ENCODE measurements around the gene CDC42EP3. TPM values are rescaled to one million over a fixed set of nuclear protein-coding genes. Genes with fewer than 3 reads are reported as not detected.

The CDC42EP3 gene
- total RNA-seq, 4 donors from 2014 or later = 9.0 to 38.0 (median 23.5) TPM

DNA sequence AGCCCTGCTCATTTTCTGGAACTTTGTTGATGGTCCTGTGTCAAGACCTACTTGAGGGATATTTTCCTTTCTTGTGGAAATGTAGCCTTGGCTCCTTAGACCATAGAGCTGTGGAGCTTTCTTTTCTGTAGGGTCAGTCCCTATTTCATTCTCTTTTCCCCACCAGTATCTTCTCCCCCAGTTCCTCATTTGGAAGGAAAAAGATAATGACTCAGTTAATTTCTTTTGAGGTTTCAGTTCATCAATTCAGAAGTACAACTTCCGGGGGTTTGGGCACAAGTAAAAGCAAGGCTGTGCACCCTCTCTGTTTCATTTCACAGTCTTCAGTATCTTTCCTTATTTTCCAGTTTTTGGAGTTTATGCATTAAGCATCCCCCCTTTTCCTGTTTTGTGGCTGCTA, 70.7 kb downstream of the CDC42EP3 start:
- Histone ChIP-seq H3K9me3 (no peaks in the 10 kb centered on the region), H3K27me3 (no peaks in the 10 kb centered on the region), H3K36me3 (no peaks in the 10 kb centered on the region), H3K4me1 (no peaks in the 10 kb centered on the region), H3K27ac (no peak overlapping the region), H3K4me3 (no peak overlapping the region)
- no peak for TF ChIP-seq POLR2AphosphoS5 (IDR thresholded peaks at IDR 0.05)
- no peak for TF ChIP-seq EP300 (IDR thresholded peaks at IDR 0.05)
- no peak for TF ChIP-seq CTCF (IDR thresholded peaks at IDR 0.05)
- TF ChIP-seq POLR2A (IDR thresholded peaks at IDR 0.05) = no peak
- DNase-seq (ENCODE audit: low spot score in 2 of 2) = no peak
- 79% methylated on average over 1 of the region's 1 CpG for WGBS

DNA sequence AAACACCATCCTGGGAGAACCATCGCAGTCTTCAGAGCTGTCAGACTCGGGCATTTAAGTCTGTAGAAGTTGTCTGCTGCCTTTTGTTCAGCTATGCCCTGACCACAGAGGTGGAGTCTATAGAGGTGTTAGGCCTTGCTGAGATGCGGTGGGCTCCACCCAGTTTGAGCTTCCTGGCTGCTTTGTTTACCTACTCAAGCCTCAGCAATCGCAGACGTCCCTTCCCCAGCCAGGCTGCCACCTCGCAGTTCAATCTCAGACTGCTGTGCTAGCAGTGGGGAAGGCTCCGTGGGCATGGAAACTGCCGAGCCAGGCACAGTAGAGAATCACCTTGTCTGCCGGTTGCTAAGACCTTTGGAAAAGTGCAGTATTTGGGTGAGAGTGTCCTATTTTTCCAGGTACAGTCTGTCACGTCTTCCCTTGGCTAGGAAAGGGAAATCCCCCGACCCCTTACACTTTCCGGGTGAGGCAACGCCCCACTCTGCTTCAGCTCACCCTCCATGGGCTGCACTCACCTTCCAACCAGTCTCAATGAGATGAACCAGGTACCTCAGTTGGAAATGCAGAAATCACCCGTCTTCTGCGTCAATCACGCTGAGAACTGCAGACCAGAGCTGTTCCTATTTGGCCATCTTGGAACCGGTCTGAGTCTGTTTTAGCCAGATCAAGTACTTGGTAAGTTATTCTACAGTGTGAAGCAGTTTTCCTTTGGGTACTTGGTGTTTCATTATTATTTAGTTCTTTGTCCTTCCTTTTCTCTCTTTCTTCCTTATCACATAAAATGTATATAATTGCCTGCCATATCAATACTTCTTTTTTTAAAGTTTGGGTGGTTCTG, 71.5 kb downstream of the CDC42EP3 start:
- H3K27ac ChIP-seq = no peak overlapping the region

GRCh38 chr2:37593694-37594093, 77.7 kb downstream of the CDC42EP3 start:
- Histone ChIP-seq H3K27me3 (no peaks in the 10 kb centered on the region), H3K4me3 (no peak overlapping the region), H3K36me3 (no peaks in the 10 kb centered on the region), H3K27ac (no peak overlapping the region), H3K4me1 (peaks cover 15% of the 10 kb centered on the region), H3K9me3 (no peaks in the 10 kb centered on the region)
- 59% methylated on average over 3 of the region's 3 CpGs for WGBS
- DNase-seq (ENCODE audit: low spot score in 2 of 2) = no peak
- TF ChIP-seq EP300 (IDR thresholded peaks at IDR 0.05) = no peak
- TF ChIP-seq CTCF (IDR thresholded peaks at IDR 0.05) = no peak
- no peak for TF ChIP-seq POLR2AphosphoS5 (IDR thresholded peaks at IDR 0.05)
- TF ChIP-seq POLR2A (IDR thresholded peaks at IDR 0.05) = no peak

More for the DNA sequence above, 71.5 kb downstream of the CDC42EP3 start:
- no peak for TF ChIP-seq POLR2AphosphoS5 (IDR thresholded peaks at IDR 0.05)
- no peak for TF ChIP-seq CTCF (IDR thresholded peaks at IDR 0.05)
- TF ChIP-seq POLR2A (IDR thresholded peaks at IDR 0.05) = no peak
- no peak for TF ChIP-seq EP300 (IDR thresholded peaks at IDR 0.05)
- Histone ChIP-seq H3K27me3 (no peaks in the 10 kb centered on the region), H3K4me1 (no peaks in the 10 kb centered on the region), H3K36me3 (no peaks in the 10 kb centered on the region), H3K4me3 (no peak overlapping the region), H3K9me3 (no peaks in the 10 kb centered on the region)
- DNase-seq (ENCODE audit: low spot score in 2 of 2) = no peak
- WGBS = 89% methylated on average over 17 of the region's 17 CpGs

DNA sequence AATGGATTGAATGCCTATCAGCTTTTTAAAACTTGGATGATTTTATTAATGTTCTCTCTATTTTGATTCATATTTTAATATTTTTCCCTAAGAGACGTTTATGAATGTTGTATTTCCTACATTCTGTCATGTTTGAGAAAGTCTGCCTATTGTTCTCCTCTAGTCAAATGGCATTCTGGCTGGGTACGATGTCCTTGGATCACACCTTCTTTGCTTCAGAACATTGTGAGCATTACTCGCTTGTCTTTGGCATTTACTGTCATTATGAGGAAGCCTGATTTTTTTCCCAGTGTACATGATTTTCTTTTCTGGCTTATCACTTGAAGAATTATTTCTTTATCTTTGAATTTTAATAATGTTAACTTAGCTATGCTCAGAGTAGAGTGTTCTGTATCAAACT, 78.4 kb downstream of the CDC42EP3 start:
- no peak for DNase-seq (ENCODE audit: low spot score in 2 of 2)
- Histone ChIP-seq H3K4me1 (peaks cover 21% of the 10 kb centered on the region), H3K9me3 (no peaks in the 10 kb centered on the region), H3K27ac (peak overlapping the region; percentile 1), H3K27me3 (no peaks in the 10 kb centered on the region), H3K36me3 (no peaks in the 10 kb centered on the region), H3K4me3 (no peak overlapping the region)
- 61% methylated on average over 3 of the region's 3 CpGs for WGBS
- no peak for TF ChIP-seq POLR2A (IDR thresholded peaks at IDR 0.05)
